ENCODE measurements around the gene SIN3A.

Gene SIN3A

DNA sequence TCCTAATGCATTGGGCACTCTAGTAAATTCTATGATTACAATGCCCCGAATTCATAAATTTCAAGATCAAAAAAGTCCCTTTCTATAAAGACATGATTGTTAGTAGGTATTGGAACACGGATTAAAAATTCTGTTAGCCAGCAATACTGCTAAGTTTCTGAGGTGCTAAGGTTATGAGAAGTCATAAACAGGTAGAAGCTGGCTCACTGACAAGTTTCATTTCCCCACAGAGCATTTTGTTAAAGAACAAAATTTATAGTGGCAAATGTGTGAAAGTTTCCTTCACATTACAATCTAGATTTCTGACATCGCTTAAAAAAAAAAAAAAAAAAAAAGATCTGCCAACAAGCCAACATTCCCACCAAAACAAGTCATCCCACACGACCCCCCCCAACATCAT lies 70.7 kb downstream of the SIN3A start:
- DNase-seq (ENCODE audit: low read depth) = no peak

DNA sequence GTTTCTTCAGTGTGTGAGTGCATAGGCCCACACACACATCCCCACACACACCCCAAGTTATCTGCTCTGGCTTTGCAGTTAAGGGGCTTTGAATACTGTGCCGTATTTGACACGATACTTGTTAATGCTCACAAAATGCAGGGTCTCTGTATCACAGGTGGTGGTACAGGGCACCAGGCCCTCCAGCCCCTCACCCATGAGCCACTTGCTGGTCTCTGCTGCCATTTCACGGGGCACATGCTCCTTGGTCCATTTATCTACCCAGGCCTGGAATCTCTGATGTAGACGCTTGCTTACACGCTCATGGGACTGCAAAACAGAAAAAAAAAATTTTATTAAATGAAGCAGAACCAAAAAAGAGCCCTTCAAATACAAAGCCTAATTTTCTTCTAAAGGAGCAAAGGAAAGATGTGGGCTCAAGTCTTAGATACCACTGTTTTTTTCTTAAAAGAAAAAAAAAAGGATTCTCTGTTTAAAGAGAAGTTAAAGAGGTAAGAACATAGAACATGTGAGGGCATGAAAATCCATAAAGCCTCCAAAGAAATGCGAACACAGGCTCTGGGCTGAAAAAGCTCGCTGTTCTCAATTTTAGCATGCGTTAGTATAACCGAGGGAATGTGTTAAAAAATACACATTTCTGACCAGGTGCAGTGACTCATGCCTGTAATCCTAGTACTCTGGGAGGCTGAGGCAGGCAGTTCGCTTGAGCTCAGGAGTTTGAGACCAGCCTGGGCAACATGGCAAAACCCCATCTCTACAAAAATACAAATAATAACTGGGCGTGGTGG lies 79.4 kb downstream of the SIN3A start:
- DNase-seq (ENCODE audit: low read depth) = no peak

DNA sequence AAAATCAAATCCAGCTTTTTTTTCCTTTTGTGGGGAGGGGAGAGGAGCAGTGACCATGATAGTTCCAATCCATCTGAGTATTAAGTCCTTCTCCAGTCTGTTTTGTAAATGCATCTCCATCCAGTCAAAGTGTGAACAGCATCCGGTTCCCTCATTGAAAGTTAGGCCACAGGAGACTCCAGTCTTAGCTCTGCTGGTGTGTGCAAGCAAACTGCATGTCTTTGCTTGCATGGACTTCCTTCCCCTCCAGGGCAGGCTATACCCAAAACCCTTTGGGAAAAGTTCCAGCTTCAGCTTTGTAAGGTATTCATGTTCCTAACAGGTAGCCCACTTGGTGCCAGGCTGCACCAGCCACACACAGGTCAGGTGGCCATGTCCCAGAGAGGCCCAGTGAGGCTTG lies 80.0 kb downstream of the SIN3A start:
- DNase-seq (ENCODE audit: low read depth) = no peak

DNA sequence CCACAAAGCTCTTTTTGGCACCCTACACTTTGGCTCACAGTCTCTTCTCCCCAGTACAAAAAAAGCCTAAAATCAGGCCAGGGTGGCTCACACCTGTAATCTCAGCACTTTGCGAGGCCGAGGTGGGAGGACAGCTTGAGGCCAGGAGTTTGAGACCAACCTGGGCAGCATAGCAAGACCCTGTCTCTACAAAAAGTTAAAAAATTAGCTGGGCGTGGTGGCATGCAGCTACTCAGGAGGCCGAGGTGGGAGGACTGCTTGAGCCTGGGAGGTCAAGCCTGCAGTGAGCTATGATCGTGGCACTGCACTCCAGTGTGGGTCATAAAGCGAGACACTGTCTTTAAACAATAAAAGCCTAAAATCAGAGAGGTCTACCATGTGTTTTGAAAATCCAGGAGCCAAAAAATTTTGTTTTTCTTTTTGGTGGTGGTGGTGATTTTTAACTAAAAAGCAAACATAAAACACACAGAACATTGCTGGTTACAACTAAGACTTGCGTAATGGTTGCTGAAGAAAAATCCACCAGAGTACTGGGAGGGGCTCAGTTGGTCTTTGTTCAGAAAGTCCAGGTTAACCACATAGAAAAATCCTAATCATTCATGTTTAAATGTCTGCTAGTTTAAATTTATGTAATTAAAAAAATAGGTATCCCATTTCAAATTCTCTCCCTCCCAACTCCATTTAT lies 81.5 kb downstream of the SIN3A start:
- DNase-seq (ENCODE audit: low read depth) = no peak

DNA sequence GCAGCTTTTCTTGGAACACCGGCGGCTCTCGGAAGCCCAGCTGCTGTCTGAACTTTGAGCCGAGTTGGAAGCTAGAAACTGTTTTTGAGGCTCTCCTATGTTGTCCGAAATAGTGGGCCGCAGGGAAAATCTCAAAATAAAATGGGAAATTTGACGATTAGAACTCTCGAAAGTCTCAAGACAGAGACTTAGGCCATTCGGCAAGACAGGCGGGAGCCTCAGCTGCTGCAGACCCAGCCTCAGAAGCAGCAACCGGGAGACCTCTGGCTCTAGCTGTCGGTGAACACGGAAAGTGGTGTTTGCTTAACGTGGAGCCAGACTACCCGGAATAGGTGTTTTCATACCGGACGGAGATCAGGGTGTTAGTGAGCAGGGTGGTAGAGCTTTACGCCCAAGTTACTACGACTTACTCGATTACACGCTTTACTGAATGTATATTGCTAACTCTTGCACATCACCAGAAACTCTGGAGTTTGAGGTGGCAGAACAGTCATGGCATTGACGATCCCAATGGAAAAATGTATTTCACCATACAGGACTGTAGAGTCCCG lies 82.7 kb downstream of the SIN3A start:
- no peak for DNase-seq (ENCODE audit: low read depth)

DNA sequence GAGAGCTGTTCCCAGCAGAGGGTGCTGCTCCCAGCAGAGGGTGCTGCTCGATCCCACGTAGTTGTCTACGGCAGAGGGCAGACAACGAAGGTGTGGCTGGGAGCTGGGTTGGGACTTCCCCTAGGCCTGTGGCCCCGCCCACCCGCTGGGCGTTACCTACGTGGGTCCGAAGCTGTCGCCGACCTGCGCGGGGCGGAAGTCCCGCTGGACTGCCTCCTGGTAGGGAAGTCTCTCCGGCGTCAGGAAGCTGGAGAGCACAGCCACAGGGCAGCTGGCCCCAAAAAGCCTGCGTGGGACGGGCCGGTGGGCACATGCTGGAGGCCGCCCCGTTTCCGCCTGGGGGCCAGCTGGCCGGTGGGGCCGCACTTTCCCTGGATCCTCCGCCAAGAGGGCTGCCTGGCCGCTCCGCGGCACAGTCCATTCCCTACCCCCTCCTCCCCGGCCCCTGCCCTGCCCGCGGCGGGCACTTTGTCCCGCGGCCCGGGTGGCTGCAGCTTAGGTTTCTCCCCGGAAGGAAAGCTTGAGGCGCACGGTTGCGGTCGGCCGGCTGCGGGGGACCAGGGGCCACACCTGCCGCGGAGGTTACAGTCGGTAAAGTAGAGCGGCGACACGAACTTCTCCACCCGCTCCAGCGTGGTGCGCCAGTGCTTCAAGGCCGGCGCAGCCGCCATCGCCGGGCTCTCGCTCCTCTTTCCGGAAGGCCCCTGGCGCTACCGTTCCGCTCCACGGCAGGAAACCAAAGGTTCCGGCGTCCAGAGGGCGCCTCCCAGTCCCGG lies 83.4 kb downstream of the SIN3A start, which contains the start of gene MAN2C1:
Gene MAN2C1 (minus strand): TSS at position 695 of the 776 bp plus-strand sequence. CDS start 24 bp downstream, at position 671.
- peak; percentile 85 for DNase-seq (ENCODE audit: low read depth)

DNA sequence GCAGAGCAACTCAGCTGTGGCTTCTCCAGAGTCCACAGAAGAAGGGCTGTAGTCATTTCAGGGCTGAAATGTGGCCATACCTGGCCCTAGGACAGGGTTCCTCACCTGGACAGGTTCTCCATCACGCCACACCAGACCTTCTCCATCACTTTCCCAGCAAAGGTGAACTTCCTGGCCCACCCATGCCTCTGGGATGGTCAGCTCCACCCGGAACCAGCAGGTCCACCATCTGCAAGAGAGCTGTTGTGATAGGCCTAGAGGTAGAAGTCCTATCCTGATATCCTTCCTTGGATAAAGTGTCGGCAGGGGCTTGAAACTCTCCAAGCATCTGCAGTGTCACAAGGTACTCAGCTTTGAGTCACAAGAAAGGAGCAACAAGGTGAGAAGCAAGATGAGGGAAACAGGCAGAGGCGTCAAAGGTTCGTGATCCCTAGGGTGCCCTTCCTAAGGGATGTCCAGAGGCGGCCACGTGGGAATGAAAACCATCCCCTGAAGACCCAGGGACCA lies 84.0 kb downstream of the SIN3A start:
- DNase-seq (ENCODE audit: low read depth) = no peak

DNA sequence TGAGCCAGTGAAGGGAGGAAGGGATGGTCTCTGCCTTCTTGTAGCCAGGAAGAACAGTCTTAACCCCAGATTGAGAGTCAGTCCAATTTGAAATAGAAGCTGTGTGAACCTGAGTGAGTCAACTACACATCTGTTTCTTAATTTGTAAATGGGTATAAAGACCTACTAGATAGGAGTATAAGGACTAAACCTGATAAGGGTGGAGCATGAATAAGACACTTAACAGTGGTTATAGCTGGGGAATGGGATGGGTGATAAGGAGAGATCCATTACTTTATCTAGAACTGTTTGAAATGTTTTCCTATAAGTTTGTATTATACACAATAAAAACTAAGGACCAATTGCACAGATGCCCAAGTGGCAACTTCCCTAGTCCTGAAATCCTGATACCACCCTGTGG lies 84.5 kb downstream of the SIN3A start:
- no peak for DNase-seq (ENCODE audit: low read depth)

DNA sequence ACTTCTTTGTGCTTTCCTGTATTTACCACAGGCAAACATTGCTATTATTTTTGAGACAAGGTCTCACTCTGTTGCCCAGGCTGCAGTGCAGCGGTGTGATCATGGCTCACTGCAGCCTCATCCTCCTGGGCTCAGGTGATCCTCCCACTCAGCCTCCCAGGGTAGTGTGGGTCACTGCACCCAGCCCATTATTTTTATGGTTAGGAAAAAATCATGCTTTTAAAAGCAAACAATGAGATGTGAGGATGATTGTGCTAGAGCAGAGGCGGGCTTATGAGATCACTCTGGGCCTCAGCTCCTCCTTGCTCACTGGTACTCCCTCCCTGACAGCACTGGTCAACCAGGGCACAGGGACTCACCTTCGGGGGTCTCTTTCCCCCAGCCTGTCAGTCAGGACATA lies 85.3 kb downstream of the SIN3A start:
- DNase-seq (ENCODE audit: low read depth) = no peak

DNA sequence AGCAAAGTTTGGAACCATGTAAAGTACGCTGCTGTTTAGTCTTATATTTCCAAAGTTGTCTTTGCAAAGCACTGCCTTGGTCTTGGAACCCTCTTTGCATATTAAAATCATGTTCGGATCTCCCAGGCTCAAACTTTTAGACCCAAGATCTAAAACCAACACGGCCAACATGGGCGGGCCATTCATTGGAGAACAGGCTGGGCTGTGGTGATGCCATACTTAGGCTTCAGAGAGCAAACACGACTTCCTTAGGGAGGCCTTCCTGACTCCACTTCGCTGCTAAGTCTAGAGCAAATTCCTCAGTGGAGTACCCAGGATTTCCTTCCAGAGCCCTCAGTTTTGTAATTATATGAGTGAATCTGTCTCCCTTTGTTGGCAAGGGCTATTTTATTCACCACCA lies 86.6 kb downstream of the SIN3A start:
- DNase-seq (ENCODE audit: low read depth) = no peak

DNA sequence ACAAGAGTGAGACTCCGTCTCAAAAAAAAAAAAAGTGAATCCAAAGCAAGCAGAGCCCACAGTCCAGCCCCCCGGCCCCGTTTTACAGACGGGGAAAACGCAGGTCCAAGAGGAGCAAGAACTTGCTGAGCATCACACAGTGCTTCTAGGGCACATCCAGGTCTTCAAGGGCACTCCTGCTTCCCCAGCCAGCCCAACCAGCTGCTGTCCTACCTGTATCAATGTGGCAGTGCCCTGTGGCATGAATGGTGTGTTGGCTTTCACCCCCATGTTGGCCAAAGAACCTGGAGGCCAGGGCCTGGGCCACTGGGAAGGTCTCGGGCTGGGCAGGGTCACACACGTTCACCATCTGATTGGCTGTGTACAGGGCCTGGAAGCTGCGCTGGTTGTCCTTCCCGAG lies 87.7 kb downstream of the SIN3A start:
- DNase-seq (ENCODE audit: low read depth) = no peak

DNA sequence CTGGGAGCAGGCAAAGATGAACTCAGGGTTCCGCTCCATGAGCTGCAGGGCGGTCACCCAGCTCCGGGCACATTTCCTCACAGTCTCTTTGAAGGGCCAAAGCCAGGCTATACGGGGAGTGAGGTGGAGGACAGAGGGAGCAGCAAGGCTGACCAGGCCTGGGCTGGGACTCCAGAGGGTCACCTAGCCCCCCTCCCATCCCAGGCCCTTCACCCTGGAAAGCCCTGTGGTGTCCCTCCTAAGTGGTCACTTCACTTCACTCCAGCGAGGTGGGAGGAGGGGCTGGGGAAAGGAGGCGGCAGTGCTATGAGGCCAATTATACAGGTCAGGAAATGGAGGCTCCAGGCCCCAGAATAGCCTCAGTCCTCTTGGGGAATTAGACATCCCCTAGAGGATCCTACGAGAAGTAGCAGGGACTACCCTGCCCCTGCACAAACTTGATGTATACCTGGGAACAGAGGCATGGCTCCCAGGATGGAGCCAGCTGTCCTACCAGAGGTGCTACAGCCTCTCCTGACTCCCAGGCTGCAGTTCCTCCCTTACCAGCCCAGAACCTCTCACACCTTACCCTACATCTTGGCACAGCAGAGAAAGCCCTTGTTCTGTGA lies 88.7 kb downstream of the SIN3A start:
- DNase-seq (ENCODE audit: low read depth) = no peak

DNA sequence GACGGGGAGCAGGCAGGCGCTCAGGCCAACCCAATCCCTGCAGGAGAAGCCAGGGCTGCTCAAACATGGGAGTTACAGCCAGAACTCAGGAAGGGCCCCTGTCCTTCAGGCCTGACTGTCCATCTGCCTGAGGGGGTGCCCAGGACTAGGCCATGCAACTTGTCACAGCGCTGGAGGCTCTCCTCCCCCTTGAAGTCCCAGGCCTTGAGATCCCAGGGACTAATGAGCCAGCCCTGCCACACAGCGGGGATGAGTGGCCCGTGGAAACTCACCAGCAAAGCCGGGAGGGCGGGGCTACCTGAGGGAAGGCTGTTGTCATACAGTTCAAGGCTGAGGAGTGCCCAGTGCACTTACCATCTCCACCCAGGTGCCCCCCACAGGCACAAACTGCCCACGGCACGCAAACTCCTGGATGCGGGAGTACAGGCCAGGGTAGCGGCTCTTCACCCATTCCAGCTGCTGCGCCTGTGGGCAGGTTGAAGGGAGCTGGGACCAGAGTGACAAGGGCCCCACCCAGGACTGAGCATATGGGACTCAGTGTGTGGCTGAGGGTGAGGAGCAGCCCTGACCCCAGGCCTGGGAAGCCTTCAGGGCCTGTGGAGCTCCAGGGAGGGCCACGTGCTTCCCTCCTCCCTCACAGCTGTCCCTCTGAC lies 89.4 kb downstream of the SIN3A start:
- DNase-seq (ENCODE audit: low read depth) = no peak

DNA sequence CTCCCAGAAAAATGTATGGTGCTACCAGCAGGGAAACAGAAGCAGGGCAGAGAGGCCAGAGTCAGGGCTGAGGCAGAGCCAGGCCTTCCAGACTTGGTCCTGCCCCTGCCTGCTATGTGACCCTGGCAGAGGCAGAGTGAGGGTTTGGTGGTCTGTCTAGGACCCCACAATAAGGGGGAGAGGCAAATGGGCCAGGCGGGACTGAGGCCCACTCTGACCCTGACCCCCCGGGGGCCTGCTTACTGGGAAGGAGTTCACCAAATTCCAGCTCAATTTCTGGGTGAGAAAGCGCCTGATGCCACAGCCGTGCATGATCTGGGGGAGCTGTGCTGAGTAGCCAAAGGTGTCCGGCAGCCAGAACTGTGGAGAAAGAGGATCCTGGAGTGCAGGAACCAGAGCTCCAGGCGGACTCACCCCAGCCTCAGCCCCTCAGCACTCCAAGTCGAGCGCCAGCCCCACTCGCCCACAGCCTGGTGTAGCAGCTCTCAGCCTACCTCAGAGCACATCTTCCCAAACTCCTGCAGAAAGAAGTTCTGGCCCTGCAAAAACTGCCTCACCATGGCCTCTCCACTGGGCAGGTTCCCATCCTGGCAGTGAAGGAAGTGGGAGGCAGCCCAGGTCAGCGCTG lies 90.0 kb downstream of the SIN3A start:
- no peak for DNase-seq (ENCODE audit: low read depth)

DNA sequence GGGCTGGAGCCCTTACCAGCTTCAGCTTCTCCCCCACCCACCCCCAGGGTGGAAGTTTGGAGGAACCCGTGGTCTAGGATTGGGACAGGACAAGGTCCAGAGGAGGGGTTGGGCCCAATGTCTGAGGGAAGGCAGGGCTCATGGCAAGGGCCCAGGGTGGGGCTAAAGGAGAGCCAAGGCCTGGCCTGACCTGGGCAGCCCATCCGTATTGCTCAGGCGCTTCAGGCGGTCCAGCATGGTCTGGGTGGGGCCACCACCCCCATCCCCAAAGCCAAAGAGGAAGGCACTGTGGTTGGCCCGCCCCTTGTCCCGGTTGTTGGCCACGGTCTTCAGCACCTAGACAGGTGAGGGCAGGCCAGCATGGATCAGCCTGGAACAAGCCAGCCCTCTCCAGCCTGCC lies 90.6 kb downstream of the SIN3A start:
- no peak for DNase-seq (ENCODE audit: low read depth)

DNA sequence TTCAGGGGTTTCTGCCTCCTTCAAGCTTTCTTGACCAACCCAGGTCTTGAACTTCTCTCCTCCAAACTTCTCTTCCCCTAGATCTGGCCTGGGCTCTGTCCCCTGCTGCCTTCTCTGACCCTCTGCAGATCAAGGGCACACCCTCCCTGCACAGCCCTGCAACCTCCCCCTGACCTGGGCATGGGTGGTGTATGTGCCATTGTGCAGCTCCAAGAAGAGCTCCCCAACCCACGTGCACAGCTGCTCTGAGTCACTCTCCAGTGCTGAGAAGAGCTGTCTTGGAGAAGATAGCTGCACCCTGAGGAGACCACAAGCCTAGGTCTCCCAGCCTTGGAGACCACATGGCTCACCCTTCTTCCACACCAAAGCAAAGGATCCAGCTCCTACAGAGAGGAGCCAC lies 91.1 kb downstream of the SIN3A start:
- no peak for DNase-seq (ENCODE audit: low read depth)

DNA sequence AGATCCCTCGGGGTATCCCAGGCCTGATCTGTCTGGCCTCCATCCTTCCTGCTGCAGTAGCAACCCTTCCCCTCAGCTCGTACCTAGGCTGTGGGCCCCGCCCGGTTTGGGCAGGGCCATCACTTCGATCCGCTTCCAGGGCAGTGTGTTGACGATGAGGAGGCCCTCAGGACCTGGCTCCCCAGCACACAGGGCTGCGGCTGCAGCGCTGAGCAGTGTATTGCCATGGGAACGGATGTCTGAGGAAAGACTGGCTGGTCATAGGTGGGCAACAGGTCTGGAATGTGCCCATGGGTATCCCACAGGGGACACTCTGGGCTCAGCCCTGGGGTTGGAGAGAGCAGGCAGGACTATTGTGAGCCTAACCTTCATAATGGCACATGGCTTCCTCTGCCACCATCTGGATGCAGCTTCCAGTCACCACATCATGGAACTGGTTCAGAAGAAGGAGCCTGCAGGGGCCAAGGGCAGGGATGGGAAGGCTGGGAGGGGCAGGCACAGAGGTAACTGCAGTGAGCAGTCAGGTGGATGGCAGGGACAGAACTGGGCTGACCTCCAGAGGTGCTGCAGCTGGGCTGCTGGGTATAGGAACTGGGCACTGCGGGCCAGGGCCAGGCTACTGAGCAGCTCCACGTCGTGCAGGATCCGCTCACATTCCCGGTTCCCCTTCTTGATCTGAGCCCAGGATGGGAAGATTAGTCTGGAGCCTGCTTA lies 91.8 kb downstream of the SIN3A start:
- DNase-seq (ENCODE audit: low read depth) = no peak

DNA sequence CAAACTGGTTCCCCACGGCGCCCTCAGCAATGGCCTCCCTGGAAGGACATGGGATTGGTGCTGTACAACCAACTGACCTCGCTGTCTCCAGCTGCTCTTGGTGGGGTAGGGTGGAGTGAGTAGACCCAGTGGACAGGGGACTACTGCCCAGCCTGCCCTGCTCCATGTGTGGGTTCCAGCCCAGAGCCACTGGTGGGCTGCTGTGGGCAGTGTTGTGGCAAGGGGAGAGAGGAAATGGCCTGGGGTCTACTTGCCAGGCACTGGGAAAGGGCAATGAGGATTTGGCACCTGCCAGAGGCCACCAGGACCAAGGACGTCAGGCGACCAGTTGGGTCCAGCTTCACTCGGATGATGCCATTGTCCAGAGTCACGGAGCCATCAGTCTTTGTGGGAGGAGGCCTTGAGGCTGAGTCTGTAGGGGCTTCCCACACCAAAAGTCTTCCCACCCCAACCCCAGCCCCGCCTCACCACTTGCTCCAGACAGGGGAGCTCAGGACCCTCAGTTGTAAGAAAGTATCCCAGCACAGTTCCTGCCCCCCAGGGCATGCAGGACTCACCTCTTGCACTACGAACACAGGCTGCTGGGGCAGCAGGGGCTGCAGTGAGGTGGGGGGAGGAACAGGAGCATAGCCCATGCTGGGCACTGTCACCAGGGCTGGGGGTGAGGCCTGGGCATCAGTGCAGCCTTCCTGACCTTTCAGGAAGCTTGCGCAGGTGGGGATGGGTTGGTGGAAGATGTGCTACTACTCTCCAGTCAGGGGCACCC lies 92.5 kb downstream of the SIN3A start:
- DNase-seq (ENCODE audit: low read depth) = no peak

DNA sequence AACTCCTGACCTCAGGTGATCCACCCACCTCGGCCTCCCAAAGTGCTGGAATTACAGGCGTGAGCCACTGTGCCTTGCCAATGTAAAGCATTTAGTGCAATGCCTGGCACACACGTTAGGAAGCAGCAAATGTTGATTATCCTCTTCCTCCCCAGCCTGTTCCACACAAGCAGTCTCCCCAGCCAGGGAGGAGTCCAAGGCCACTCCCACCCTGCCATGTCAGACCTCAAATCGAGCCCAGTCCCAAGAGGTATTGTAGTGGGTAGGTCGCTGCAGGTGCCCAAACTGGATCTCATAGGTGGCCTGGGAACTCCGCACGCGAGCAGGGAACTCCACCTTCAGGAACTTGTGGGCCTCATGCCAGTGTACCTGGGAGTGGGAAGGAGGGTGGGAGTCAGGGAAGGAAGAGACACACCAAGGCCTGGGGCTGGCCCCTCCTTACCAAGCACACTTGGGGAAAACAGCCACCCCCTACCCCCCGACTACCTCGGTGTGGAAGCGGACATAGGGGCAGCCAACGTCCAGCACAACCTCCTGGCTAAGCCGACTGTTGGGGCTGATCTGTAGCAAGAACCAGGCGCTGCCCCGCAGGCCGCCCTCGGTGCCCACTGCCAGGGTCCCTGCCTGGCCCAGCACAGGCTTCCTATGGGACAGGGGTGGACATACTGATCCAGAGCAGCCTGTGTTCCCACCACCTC lies 93.4 kb downstream of the SIN3A start:
- no peak for DNase-seq (ENCODE audit: low read depth)
